ENCODE results near the gene RAD21L1.

GRCh38 chr20:1265916-1266166, 40.0 kb downstream of the RAD21L1 start:
- TF ChIP-seq, protein P1, sequence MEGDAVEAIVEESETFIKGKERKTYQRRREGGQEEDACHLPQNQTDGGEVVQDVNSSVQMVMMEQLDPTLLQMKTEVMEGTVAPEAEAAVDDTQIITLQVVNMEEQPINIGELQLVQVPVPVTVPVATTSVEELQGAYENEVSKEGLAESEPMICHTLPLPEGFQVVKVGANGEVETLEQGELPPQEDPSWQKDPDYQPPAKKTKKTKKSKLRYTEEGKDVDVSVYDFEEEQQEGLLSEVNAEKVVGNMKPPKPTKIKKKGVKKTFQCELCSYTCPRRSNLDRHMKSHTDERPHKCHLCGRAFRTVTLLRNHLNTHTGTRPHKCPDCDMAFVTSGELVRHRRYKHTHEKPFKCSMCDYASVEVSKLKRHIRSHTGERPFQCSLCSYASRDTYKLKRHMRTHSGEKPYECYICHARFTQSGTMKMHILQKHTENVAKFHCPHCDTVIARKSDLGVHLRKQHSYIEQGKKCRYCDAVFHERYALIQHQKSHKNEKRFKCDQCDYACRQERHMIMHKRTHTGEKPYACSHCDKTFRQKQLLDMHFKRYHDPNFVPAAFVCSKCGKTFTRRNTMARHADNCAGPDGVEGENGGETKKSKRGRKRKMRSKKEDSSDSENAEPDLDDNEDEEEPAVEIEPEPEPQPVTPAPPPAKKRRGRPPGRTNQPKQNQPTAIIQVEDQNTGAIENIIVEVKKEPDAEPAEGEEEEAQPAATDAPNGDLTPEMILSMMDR (IDR thresholded peaks at IDR 0.05), result no peak
- no peak for TF ChIP-seq POLR2AphosphoS5 (IDR thresholded peaks at IDR 0.05; ENCODE audit: insufficient read depth in 1 of 2, low read depth in 1 of 2)
